Hepatocyte (in vitro differentiated cells): ENCODE measurements around the gene WDR70. TPM values are rescaled to one million over a fixed set of nuclear protein-coding genes. Genes with fewer than 3 reads are reported as not detected.

ENCODE experiments used
- DNase-seq: peaks from one replicate; pipeline ENCODE4 v3.0.0-alpha.2; 2016; ENCODE audit warnings: low spot score
- H2AFZ ChIP-seq: fragments of 200-600 bp; sonication (generic); 2 replicates; pipeline ENCODE4 v1.6.0; 2016; ENCODE audit warnings: antibody characterized with exemption, mild to moderate bottlenecking
- H3K27ac ChIP-seq: fragments of 200-600 bp; sonication (generic); 2 replicates; pipeline ENCODE4 v1.5.1; 2016; ENCODE audit warnings: mild to moderate bottlenecking
- H3K27me3 ChIP-seq: fragments of 200-600 bp; sonication (generic); 2 replicates; pipeline ENCODE4 v1.6.1; 2016
- H3K36me3 ChIP-seq: fragments of 200-600 bp; sonication (generic); replicated peaks from 2 replicates; pipeline ENCODE4 v1.5.1; 2016; ENCODE audit warnings: low read depth; ENCODE audit not compliant: insufficient read depth
- H3K4me1 ChIP-seq: fragments of 200-600 bp; sonication (generic); 2 replicates; pipeline ENCODE4 v1.5.1; 2016; ENCODE audit warnings: mild to moderate bottlenecking, moderate library complexity; ENCODE audit not compliant: insufficient read depth
- H3K4me2 ChIP-seq: fragments of 200-600 bp; sonication (generic); 2 replicates; pipeline ENCODE4 v1.6.0; 2016
- H3K4me3 ChIP-seq: fragments of 200-600 bp; sonication (generic); 2 replicates; pipeline ENCODE4 v1.5.1; 2016; ENCODE audit warnings: mild to moderate bottlenecking
- H3K79me2 ChIP-seq: fragments of 200-600 bp; sonication (generic); 2 replicates; pipeline ENCODE4 v1.6.0; 2017; ENCODE audit warnings: mild to moderate bottlenecking
- H3K9me2 ChIP-seq: fragments of 200-600 bp; sonication (generic); replicated peaks from 2 replicates; pipeline ENCODE4 v1.6.0; 2017; ENCODE audit warnings: mild to moderate bottlenecking; ENCODE audit not compliant: insufficient read depth
- H3K9me3 ChIP-seq: fragments of 200-600 bp; sonication (generic); 2 replicates; pipeline ENCODE4 v1.5.1; 2016; ENCODE audit warnings: low read depth, mild to moderate bottlenecking
- H4K20me1 ChIP-seq: fragments of 200-600 bp; sonication (generic); 2 replicates; pipeline ENCODE4 v1.6.0; 2016; ENCODE audit warnings: mild to moderate bottlenecking; ENCODE audit not compliant: insufficient read depth, poor library complexity, severe bottlenecking
- CTCF ChIP-seq: fragments of 200-600 bp; sonication (generic); IDR thresholded peaks from 2 replicates; pipeline ENCODE4 v1.5.1; 2016; ENCODE audit warnings: antibody characterized with exemption, mild to moderate bottlenecking; ENCODE audit not compliant: poor library complexity
- EZH2 ChIP-seq: fragments of 200-600 bp; sonication (generic); IDR thresholded peaks from 2 replicates; pipeline ENCODE4 v1.6.1; 2016; ENCODE audit warnings: antibody characterized with exemption, mild to moderate bottlenecking, borderline replicate concordance
- EZH2phosphoT487 ChIP-seq: fragments of 200-600 bp; sonication (generic); IDR thresholded peaks from one replicate; pipeline ENCODE4 v1.6.1; 2018; ENCODE audit warnings: antibody characterized with exemption, mild to moderate bottlenecking, low read depth, moderate library complexity; ENCODE audit not compliant: unreplicated experiment, severe bottlenecking
- WGBS: methylation state at CpG from one replicate; pipeline ENCODE4 v1.1.6; 2016; ENCODE audit warnings: low lambda C conversion rate; ENCODE audit errors: missing lambda C conversion rate; 5-methylcytosine and 5-hydroxymethylcytosine counted together
- polyA plus RNA-seq: library from polyadenylated mRNA; unstranded; fragments of >200 nt; fragmentation: Nextera tagmentation; extraction: Ambion mirVana; gene quantifications from 2 replicates; pipeline ENCODE4 v1.2.1, GENCODE V29; 2016
- total RNA-seq: library from RNA; depleted of rRNA; stranded (reverse); fragments of >200 nt; gene quantifications from 2 replicates; pipeline ENCODE4 v1.2.3, GENCODE V29; 2014

WDR70 gene
- total and polyA plus RNA-seq, 2 experiments from 2014 or later = 22.3 to 37.0 TPM

- TF ChIP-seq CTCF = no peak
- no peak for TF ChIP-seq EZH2
- TF ChIP-seq EZH2phosphoT487 = no peak
- Histone ChIP-seq H3K9me3 (no peaks in the 10 kb centered on the region), H3K36me3 (no peaks in the 10 kb centered on the region), H3K79me2 (no peaks in the 10 kb centered on the region), H2AFZ (no peak overlapping the region), H3K4me1 (no peaks in the 10 kb centered on the region), H3K27me3 (no peaks in the 10 kb centered on the region), H3K27ac (no peak overlapping the region), H3K4me3 (no peak overlapping the region), H4K20me1 (no peaks in the 10 kb centered on the region), H3K4me2 (no peak overlapping the region), H3K9me2 (no peaks in the 10 kb centered on the region)
- WGBS = 100% methylated on average over 1 of the region's 1 CpG
- no peak for DNase-seq
Measured at GRCh38 chr5:37543216-37543615, 164.1 kb downstream of the WDR70 start.

- H3K36me3 ChIP-seq = no peaks in the 10 kb centered on the region
- no peaks in the 10 kb centered on the region for H4K20me1 ChIP-seq
- no peak overlapping the region for H3K4me3 ChIP-seq
- H3K27me3 ChIP-seq = no peaks in the 10 kb centered on the region
- no peaks in the 10 kb centered on the region for H3K9me2 ChIP-seq
- H3K79me2 ChIP-seq = no peaks in the 10 kb centered on the region
- peaks cover 4% of the 10 kb centered on the region for H3K4me1 ChIP-seq
- H3K27ac ChIP-seq = no peak overlapping the region
- H2AFZ ChIP-seq = no peak overlapping the region
- TF ChIP-seq EZH2 = no peak
- TF ChIP-seq EZH2phosphoT487 = no peak
- TF ChIP-seq CTCF = no peak
- DNase-seq = no peak
- no peak overlapping the region for H3K4me2 ChIP-seq
- H3K9me3 ChIP-seq = no peaks in the 10 kb centered on the region
Measured at GRCh38 chr5:37549411-37549810, 170.3 kb downstream of the WDR70 start.

DNA sequence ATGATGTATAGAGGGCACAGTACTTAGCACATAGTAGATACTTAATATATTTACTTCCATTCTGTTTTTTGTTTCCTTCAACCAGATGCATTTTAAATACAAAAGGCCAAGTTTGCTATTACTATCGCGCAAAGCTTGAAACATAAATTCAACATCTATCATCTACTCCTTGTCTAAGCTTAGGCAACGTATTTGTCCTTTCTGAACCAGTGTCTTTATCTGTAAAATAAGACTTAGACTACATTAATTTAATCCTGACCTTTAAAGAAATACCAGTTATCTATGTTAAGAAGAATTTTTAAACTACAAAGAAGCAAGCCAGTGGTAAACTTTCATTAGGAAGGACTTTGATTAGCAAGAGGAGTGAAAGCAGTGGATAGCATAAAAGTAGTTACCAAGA, 173.0 kb downstream of the WDR70 start:
- TF ChIP-seq EZH2phosphoT487 = no peak
- TF ChIP-seq CTCF = no peak
- TF ChIP-seq EZH2 = no peak
- Histone ChIP-seq H2AFZ (no peak overlapping the region), H3K27ac (peak overlapping the region; percentile 19), H3K4me2 (no peak overlapping the region), H4K20me1 (no peaks in the 10 kb centered on the region), H3K4me3 (no peak overlapping the region), H3K27me3 (no peaks in the 10 kb centered on the region), H3K4me1 (peaks cover 4% of the 10 kb centered on the region), H3K9me2 (no peaks in the 10 kb centered on the region), H3K36me3 (no peaks in the 10 kb centered on the region), H3K9me3 (no peaks in the 10 kb centered on the region), H3K79me2 (peaks cover 2% of the 10 kb centered on the region)
- WGBS = 71% methylated on average over 3 of the region's 3 CpGs
- DNase-seq = no peak
